HAP-1 (cell line): ENCODE data around the gene TM2D3.
A peak's percentile ranks its signal among the peaks of the same experiment; 100 is the strongest.
"Not testable (repeated sequence)": the region's sequence is repeated elsewhere in the genome, so short reads cannot be mapped to it uniquely, and the experiment has no call there.

Experiments used
- DNase-seq, 2 experiments: peaks; one replicate each; pipeline ENCODE4 v3.0.0-alpha.2; 2016 to 2020; ENCODE audit warnings: low spot score in 2 of 2
- H3K27me3 ChIP-seq: fragments of 250-450 bp; sonication (Bioruptor Pico); 2 replicates; pipeline ENCODE4 v1.5.1; 2020; ENCODE audit warnings: low read depth, mild to moderate bottlenecking, moderate library complexity
- H3K36me3 ChIP-seq: fragments of 250-450 bp; sonication (Bioruptor Pico); replicated peaks from 2 replicates; pipeline ENCODE4 v1.5.1; 2020; ENCODE audit warnings: mild to moderate bottlenecking
- H3K4me1 ChIP-seq: fragments of 250-450 bp; sonication (Bioruptor Pico); 2 replicates; pipeline ENCODE4 v1.5.1; 2020; ENCODE audit warnings: mild to moderate bottlenecking
- H3K4me3 ChIP-seq: fragments of 250-450 bp; sonication (Bioruptor Pico); 2 replicates; pipeline ENCODE4 v1.5.1; 2020; ENCODE audit warnings: mild to moderate bottlenecking, moderate library complexity
- H3K9me3 ChIP-seq: fragments of 250-450 bp; sonication (Bioruptor Pico); 2 replicates; pipeline ENCODE4 v1.5.1; 2020; ENCODE audit warnings: mild to moderate bottlenecking, moderate library complexity
- in situ Hi-C: fragments of 300-500 bp; cut with MboI; formaldehyde crosslinking; loops from 3 replicates; pipeline ENCODE4 v1.14.3; 2020; ENCODE audit warnings: low sequenced_read_pairs, inconsistent platforms, mixed read lengths

The TM2D3 gene

GRCh38 chr15:101650145-101650544, 2.0 kb downstream of the TM2D3 start:
- in situ Hi-C loops = no loop called here
- H3K4me3 ChIP-seq = peak overlapping the region; percentile 64
- peaks cover 29% of the 10 kb centered on the region for H3K4me1 ChIP-seq
- H3K27me3 ChIP-seq = no peaks in the 10 kb centered on the region
- DNase-seq = no peak
- peaks cover 44% of the 10 kb centered on the region for H3K36me3 ChIP-seq
- H3K9me3 ChIP-seq = no peaks in the 10 kb centered on the region

- no peaks in the 10 kb centered on the region for H3K9me3 ChIP-seq
- H3K4me3 ChIP-seq = no peak overlapping the region
- H3K36me3 ChIP-seq = peaks cover 55% of the 10 kb centered on the region
- DNase-seq = no peak
- H3K27me3 ChIP-seq = no peaks in the 10 kb centered on the region
- in situ Hi-C loops = no loop called here
- peaks cover 22% of the 10 kb centered on the region for H3K4me1 ChIP-seq
These were observed 3.8 kb downstream of the TM2D3 start for GRCh38 chr15:101648356-101648755.

- H3K9me3 ChIP-seq = no peaks in the 10 kb centered on the region
- no peaks in the 10 kb centered on the region for H3K27me3 ChIP-seq
- DNase-seq = no peak
- H3K36me3 ChIP-seq = peaks cover 55% of the 10 kb centered on the region
- in situ Hi-C loops = no loop called here
- H3K4me1 ChIP-seq = peaks cover 13% of the 10 kb centered on the region
- H3K4me3 ChIP-seq = no peak overlapping the region
These were observed 4.9 kb downstream of the TM2D3 start for GRCh38 chr15:101647251-101647650.

GRCh38 chr15:101646672-101647071, 5.5 kb downstream of the TM2D3 start:
- in situ Hi-C loops = no loop called here
- Histone ChIP-seq H3K27me3 (no peaks in the 10 kb centered on the region), H3K36me3 (peaks cover 55% of the 10 kb centered on the region), H3K4me3 (no peak overlapping the region), H3K9me3 (no peaks in the 10 kb centered on the region), H3K4me1 (peaks cover 13% of the 10 kb centered on the region)
- no peak for DNase-seq

- in situ Hi-C loops = loop anchor here (5.0 kb wide), 1 partner anchor 345 kb away; the partner anchor contains the start of gene SNRPA1
- DNase-seq = no peak
- peaks cover 45% of the 10 kb centered on the region for H3K36me3 ChIP-seq
- H3K9me3 ChIP-seq = no peaks in the 10 kb centered on the region
- H3K27me3 ChIP-seq = no peaks in the 10 kb centered on the region
- no peak overlapping the region for H3K4me3 ChIP-seq
- H3K4me1 ChIP-seq = peaks cover 12% of the 10 kb centered on the region
These were observed 9.8 kb downstream of the TM2D3 start for GRCh38 chr15:101642361-101642760.

- DNase-seq = no peak
- H3K36me3 ChIP-seq = peaks cover 40% of the 10 kb centered on the region
- in situ Hi-C loops = loop anchor here (5.0 kb wide), 1 partner anchor 345 kb away; the partner anchor contains the start of gene SNRPA1
These were observed 10.3 kb downstream of the TM2D3 start for GRCh38 chr15:101641894-101642293.

GRCh38 chr15:101641129-101641764, 10.9 kb downstream of the TM2D3 start:
- Histone ChIP-seq H3K9me3 (no peaks in the 10 kb centered on the region), H3K4me1 (peaks cover 17% of the 10 kb centered on the region), H3K36me3 (peaks cover 35% of the 10 kb centered on the region), H3K4me3 (no peak overlapping the region), H3K27me3 (no peaks in the 10 kb centered on the region)
- in situ Hi-C loops = loop anchor here (5.0 kb wide), 1 partner anchor 344 kb away; the partner anchor contains the start of gene SNRPA1
- DNase-seq = peak; percentile 48 to 77

More at GRCh38 chr15:101641894-101642293, 10.3 kb downstream of the TM2D3 start:
- Histone ChIP-seq H3K27me3 (no peaks in the 10 kb centered on the region), H3K9me3 (no peaks in the 10 kb centered on the region), H3K4me3 (no peak overlapping the region), H3K4me1 (peaks cover 16% of the 10 kb centered on the region)

- peaks cover 20% of the 10 kb centered on the region for H3K36me3 ChIP-seq
- no peak overlapping the region for H3K4me3 ChIP-seq
- H3K27me3 ChIP-seq = no peaks in the 10 kb centered on the region
- in situ Hi-C loops = loop anchor here (5.0 kb wide), 1 partner anchor 342 kb away; the partner anchor contains the start of gene SNRPA1
- no peaks in the 10 kb centered on the region for H3K9me3 ChIP-seq
- DNase-seq = no peak
- peaks cover 17% of the 10 kb centered on the region for H3K4me1 ChIP-seq
These were observed 12.5 kb downstream of the TM2D3 start for GRCh38 chr15:101639667-101640066.

GRCh38 chr15:101637919-101638318, 14.3 kb downstream of the TM2D3 start:
- Histone ChIP-seq H3K4me1 (peaks cover 17% of the 10 kb centered on the region), H3K27me3 (no peaks in the 10 kb centered on the region), H3K4me3 (no peak overlapping the region), H3K36me3 (peaks cover 15% of the 10 kb centered on the region), H3K9me3 (no peaks in the 10 kb centered on the region)
- in situ Hi-C loops = no loop called here
- DNase-seq = no peak

- no peak overlapping the region for H3K4me3 ChIP-seq
- peaks cover 17% of the 10 kb centered on the region for H3K4me1 ChIP-seq
- no peaks in the 10 kb centered on the region for H3K27me3 ChIP-seq
- no peaks in the 10 kb centered on the region for H3K9me3 ChIP-seq
- H3K36me3 ChIP-seq = peaks cover 15% of the 10 kb centered on the region
- in situ Hi-C loops = no loop called here
- DNase-seq = no peak
These were observed 14.7 kb downstream of the TM2D3 start for GRCh38 chr15:101637516-101637915.

- peaks cover 17% of the 10 kb centered on the region for H3K4me1 ChIP-seq
- in situ Hi-C loops = no loop called here
- peaks cover 15% of the 10 kb centered on the region for H3K36me3 ChIP-seq
- peak in 1 of 2 experiments; percentile 22 for DNase-seq
- no peaks in the 10 kb centered on the region for H3K27me3 ChIP-seq
- no peaks in the 10 kb centered on the region for H3K9me3 ChIP-seq
- no peak overlapping the region for H3K4me3 ChIP-seq
These were observed 15.1 kb downstream of the TM2D3 start for GRCh38 chr15:101637038-101637437.

GRCh38 chr15:101635944-101636727, 16.0 kb downstream of the TM2D3 start:
- Histone ChIP-seq H3K36me3 (peaks cover 12% of the 10 kb centered on the region), H3K4me1 (peaks cover 17% of the 10 kb centered on the region), H3K27me3 (no peaks in the 10 kb centered on the region), H3K4me3 (no peak overlapping the region), H3K9me3 (no peaks in the 10 kb centered on the region)
- in situ Hi-C loops = no loop called here
- no peak for DNase-seq

- Histone ChIP-seq H3K36me3 (no peaks in the 10 kb centered on the region), H3K9me3 (no peaks in the 10 kb centered on the region), H3K4me3 (no peak overlapping the region), H3K27me3 (no peaks in the 10 kb centered on the region), H3K4me1 (peaks cover 12% of the 10 kb centered on the region)
- in situ Hi-C loops = no loop called here
- no peak for DNase-seq
These were observed 18.8 kb downstream of the TM2D3 start for GRCh38 chr15:101633356-101633755.

GRCh38 chr15:101626729-101627128, 25.5 kb downstream of the TM2D3 start:
- H3K27me3 ChIP-seq, H3K9me3 ChIP-seq, DNase-seq, H3K4me1 ChIP-seq, in situ Hi-C loops, H3K4me3 ChIP-seq, H3K36me3 ChIP-seq: not testable (repeated sequence)
